Sigmoid colon (tissue), 4 donors: ENCODE data around the gene ANO1.

Source experiments
- POLR2AphosphoS5 ChIP-seq, 4 donors: sonication (generic); formaldehyde crosslinking; IDR thresholded peaks; one replicate each; pipeline ENCODE4 v1.6.1; 2017; ENCODE audit warnings: antibody characterized with exemption in 4 of 4
- TF ChIP-seq, protein P1 (sequence below), 4 experiments: fragments of 450-650 bp in 3 of 4; fragments of 200-600 bp in 1 of 4; IDR thresholded peaks; one replicate each; pipeline ENCODE4 v1.5.1; 2016 to 2019; ENCODE audit warnings: antibody characterized with exemption in 4 of 4, mild to moderate bottlenecking in 3 of 4, moderate library complexity in 2 of 4

DNA sequence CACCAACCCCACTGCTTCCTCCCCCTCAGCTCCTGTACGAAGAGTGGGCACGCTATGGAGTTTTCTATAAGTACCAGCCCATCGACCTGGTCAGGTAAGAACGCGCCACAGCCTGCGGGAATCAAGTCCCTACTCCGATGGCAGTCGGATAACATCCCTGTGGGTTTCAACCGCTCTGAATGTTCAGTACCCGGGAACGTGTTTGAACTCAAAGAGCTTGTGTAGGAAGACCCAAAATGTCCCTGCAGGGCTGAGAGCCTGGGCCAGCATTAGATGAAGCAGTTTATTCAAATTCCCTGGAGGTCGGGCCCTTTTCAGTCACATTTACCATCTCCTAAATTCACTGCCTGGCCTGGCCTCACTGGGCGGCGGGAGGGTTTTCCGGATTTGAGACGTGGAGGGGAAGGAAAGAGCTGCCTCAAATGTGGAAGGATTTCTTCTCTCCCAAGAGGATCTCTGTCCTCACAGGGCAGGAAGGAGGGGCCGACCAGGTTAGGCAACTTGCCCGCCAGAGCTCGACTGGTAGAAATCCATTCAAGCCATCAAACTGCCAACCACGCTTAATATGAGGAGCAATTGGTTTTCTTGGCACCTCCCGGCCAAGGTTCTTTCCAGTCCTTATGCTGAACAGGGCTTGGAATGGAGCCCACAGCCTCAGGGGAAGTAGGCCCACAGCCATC is 46.3 kb downstream of the ANO1 start:
- TF ChIP-seq, protein P1, sequence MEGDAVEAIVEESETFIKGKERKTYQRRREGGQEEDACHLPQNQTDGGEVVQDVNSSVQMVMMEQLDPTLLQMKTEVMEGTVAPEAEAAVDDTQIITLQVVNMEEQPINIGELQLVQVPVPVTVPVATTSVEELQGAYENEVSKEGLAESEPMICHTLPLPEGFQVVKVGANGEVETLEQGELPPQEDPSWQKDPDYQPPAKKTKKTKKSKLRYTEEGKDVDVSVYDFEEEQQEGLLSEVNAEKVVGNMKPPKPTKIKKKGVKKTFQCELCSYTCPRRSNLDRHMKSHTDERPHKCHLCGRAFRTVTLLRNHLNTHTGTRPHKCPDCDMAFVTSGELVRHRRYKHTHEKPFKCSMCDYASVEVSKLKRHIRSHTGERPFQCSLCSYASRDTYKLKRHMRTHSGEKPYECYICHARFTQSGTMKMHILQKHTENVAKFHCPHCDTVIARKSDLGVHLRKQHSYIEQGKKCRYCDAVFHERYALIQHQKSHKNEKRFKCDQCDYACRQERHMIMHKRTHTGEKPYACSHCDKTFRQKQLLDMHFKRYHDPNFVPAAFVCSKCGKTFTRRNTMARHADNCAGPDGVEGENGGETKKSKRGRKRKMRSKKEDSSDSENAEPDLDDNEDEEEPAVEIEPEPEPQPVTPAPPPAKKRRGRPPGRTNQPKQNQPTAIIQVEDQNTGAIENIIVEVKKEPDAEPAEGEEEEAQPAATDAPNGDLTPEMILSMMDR (IDR thresholded peaks at IDR 0.05), result no peak
- peak in 2 of 4 donors; percentile 60 to 75 for TF ChIP-seq POLR2AphosphoS5 (IDR thresholded peaks at IDR 0.05)
